ENCODE results near the gene TOGARAM2.

TOGARAM2 gene

GRCh38 chr2:29096969-29097368 lies 115.9 kb downstream of the TOGARAM2 start:
- in situ Hi-C loops (cut with HindIII; ENCODE audit: low sequenced_read_pairs), result no loop called here
- no peak overlapping the region for H3K4me3 ChIP-seq (ENCODE audit: low read depth, low read length)
- no peak for DNase-seq (ENCODE audit: low read depth, low spot score)
- TF ChIP-seq, protein P1, sequence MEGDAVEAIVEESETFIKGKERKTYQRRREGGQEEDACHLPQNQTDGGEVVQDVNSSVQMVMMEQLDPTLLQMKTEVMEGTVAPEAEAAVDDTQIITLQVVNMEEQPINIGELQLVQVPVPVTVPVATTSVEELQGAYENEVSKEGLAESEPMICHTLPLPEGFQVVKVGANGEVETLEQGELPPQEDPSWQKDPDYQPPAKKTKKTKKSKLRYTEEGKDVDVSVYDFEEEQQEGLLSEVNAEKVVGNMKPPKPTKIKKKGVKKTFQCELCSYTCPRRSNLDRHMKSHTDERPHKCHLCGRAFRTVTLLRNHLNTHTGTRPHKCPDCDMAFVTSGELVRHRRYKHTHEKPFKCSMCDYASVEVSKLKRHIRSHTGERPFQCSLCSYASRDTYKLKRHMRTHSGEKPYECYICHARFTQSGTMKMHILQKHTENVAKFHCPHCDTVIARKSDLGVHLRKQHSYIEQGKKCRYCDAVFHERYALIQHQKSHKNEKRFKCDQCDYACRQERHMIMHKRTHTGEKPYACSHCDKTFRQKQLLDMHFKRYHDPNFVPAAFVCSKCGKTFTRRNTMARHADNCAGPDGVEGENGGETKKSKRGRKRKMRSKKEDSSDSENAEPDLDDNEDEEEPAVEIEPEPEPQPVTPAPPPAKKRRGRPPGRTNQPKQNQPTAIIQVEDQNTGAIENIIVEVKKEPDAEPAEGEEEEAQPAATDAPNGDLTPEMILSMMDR (IDR thresholded peaks at IDR 0.05; ENCODE audit: low read depth, low read length), result no peak

DNA sequence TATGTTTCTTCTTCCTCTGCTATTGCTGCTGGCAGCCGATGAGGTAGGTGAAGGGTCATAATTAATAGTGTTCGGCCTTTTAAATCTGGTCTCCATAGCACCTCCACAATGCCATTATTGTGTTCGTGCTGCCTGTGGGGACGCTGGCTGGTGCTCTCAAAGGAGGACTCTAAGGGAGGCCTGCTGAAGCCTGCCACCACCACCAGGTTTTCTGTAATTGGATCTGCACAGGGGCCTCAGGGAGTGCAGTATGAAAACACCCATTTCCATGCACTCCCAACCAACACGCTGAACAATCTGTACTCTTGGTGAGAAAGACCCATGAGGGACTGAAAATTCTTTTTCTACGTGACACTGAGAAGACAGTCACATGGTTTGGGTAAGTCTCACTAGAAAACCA lies 116.5 kb downstream of the TOGARAM2 start:
- no peak for DNase-seq (ENCODE audit: low read depth, low spot score)
- TF ChIP-seq, protein P1 (IDR thresholded peaks at IDR 0.05; ENCODE audit: low read depth, low read length), result no peak
- in situ Hi-C loops (cut with HindIII; ENCODE audit: low sequenced_read_pairs), result no loop called here
- no peak overlapping the region for H3K4me3 ChIP-seq (ENCODE audit: low read depth, low read length)

DNA sequence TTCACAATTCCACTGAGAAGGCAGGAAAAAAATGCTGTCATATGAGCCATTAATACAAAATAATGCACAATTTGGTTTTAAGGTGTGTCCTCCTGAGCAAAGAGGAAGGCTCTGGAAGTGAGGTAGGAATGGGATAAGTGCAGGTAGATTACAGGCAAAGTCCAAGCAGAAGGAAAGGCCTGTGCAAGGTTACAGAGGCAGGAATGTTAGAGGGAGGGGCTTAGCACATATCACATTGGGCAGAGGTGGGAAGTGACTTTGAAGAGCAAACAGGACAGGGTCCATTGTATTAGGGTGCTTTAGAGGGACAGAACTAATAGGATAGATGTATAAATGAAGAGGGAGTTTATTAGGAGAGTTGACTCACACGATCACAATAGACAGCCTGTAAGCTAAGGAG lies 119.5 kb downstream of the TOGARAM2 start:
- H3K4me3 ChIP-seq (ENCODE audit: low read depth, low read length), result no peak overlapping the region
- DNase-seq (ENCODE audit: low read depth, low spot score), result no peak
- in situ Hi-C loops (cut with HindIII; ENCODE audit: low sequenced_read_pairs), result no loop called here
- TF ChIP-seq, protein P1 (IDR thresholded peaks at IDR 0.05; ENCODE audit: low read depth, low read length), result no peak
